UCSD-AML1 (cell line): ENCODE measurements around the gene APBA1.
"Not testable (repeated sequence)": the region's sequence is repeated elsewhere in the genome, so short reads cannot be mapped to it uniquely, and the experiment has no call there.

Experiments
- DNase-seq: peaks from one replicate; lab custom pipeline; 2025; ENCODE audit not compliant: unreplicated experiment; lab: John Stamatoyannopoulos, UW

APBA1 gene

GRCh38 chr9:69609156-69609555, 63.0 kb downstream of the APBA1 start:
- no peak for DNase-seq

GRCh38 chr9:69606089-69606488, 66.1 kb downstream of the APBA1 start:
- DNase-seq = no peak

- no peak for DNase-seq
Measured at GRCh38 chr9:69605406-69605805, 66.8 kb downstream of the APBA1 start.

GRCh38 chr9:69604568-69605219, 67.5 kb downstream of the APBA1 start:
- no peak for DNase-seq

GRCh38 chr9:69603656-69604055, 68.5 kb downstream of the APBA1 start:
- DNase-seq = no peak

- no peak for DNase-seq
Measured at GRCh38 chr9:69602773-69603172, 69.4 kb downstream of the APBA1 start.

- no peak for DNase-seq
Measured at GRCh38 chr9:69601698-69602097, 70.5 kb downstream of the APBA1 start.

GRCh38 chr9:69600314-69601047, 71.7 kb downstream of the APBA1 start:
- DNase-seq = no peak

DNA sequence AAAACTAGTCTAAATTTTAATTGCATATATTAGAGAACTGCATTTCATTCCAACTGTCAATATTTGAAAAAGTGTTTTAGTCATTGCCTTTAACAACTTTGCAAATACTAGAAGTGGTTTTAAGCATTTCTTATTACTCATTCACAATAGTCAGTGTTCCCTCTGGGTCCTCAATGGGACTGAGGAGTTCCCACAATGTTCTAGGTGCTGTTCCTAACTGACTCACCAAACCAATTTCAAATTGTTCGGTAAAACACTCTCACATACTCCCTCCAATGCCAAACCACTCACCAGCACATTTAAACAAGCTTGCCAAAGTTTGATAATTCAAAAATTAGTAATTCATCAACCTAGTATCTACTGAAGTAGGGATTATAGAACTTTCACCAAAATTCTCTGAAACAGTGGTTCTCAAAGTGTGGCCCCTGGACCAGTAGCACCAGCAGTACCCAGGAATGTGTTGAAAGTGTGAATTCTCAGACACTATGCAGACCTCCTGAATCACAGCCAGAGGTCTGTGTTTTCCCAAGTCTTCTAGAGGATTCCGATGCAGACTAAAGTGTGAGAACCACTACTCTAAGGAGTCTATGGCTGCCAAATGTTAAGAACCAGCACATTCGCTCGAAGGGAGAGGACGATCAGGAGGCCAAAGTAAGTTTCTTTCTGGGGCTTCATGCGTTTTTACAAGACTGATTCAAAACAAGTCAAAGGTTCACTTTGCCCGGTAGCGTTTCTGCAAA, 72.8 kb downstream of the APBA1 start:
- DNase-seq = no peak

DNA sequence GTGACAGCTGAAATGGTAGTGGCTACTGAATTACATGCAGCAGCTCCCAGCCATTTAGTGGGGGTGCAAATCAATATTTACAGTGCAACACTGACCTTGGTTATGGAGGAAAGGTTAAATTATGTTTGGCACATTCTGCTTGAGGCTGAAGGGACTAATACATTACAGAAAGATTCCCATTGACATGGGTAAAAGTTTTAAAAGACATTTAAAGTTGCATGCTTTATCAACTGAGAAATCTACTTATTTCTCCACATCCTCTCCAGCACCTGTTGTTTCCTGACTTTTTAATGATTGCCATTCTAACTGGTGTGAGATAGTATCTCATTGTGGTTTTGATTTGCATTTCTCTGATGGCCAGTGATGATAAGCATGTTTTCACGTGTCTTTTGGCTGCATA, 75.3 kb downstream of the APBA1 start:
- not testable (repeated sequence) for DNase-seq

- DNase-seq = no peak
Measured at GRCh38 chr9:69594180-69594579, 78.0 kb downstream of the APBA1 start.

- no peak for DNase-seq
Measured at GRCh38 chr9:69593756-69594155, 78.4 kb downstream of the APBA1 start.

- DNase-seq = no peak
Measured at GRCh38 chr9:69593301-69593700, 78.9 kb downstream of the APBA1 start.

GRCh38 chr9:69590266-69590665, 81.9 kb downstream of the APBA1 start:
- DNase-seq = no peak

GRCh38 chr9:69589156-69589555, 83.0 kb downstream of the APBA1 start:
- DNase-seq = no peak

- no peak for DNase-seq
Measured at GRCh38 chr9:69585571-69585970, 86.6 kb downstream of the APBA1 start.

- no peak for DNase-seq
Measured at GRCh38 chr9:69584759-69585158, 87.4 kb downstream of the APBA1 start.

DNA sequence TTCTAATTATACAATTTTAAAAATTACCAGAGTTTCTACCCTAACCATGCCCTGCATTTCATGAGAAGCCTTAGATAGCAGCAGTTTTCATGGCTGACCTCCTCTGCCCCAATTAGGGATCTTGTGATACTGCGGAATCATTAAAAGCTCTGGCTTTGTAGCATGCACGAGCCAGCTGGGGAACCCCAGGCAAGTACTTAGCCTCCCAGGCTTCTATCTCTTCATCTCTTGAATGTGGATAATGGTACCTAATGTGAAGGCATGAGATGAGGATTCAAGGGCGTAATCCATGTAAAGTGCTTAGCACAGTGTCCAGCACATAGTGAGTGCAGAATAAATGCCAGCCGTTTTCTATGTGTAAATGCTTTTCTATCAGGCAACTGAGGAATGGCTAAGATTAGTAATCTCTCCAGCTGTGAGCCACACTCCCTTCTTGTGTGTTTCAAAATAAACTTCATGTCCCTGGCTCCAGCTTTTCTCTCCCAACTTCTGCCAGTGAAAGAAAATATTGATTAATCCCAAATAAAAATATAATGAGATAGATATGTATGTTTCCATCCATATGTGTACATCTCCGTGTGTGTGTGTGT, 88.4 kb downstream of the APBA1 start:
- DNase-seq = no peak

GRCh38 chr9:69582544-69583297, 89.5 kb downstream of the APBA1 start:
- peak; percentile 33 for DNase-seq

DNA sequence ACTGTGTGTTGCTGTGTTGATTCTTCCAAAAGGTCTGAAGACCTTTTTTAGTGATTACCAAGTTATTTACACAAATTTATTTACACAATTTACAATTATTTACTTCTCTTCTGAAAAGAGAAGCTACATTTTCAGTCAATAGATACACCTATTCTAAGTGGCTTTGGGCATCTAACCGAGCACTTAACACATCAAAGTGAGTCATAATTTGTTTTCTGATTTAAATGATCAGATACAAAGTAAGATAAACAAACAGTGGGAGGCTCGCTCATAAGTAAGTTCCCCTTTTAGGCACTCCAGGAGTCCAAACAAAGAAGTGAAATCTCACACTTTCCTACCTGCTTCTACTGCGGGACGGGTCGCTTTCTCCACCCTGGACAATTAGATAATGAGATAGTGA, 90.2 kb downstream of the APBA1 start:
- no peak for DNase-seq
